Activated naive CD4-positive, alpha-beta T cell treated with anti-CD3 and anti-CD28 coated beads for 36 hours (primary cell): ENCODE results near the gene SEPHS1. TPM values are rescaled to one million over a fixed set of nuclear protein-coding genes. Genes with fewer than 3 reads are reported as not detected.
A peak's percentile ranks its signal among the peaks of the same experiment; 100 is the strongest.
"Not testable (repeated sequence)": the region's sequence is repeated elsewhere in the genome, so short reads cannot be mapped to it uniquely, and the experiment has no call there.

Experiments
- CTCF ChIA-PET: fragments of 350-600 bp; sonication (Branson Sonifier 250); formaldehyde crosslinking; loops from one replicate; lab custom pipeline; 2021; ENCODE audit warnings: antibody characterized with exemption; lab: Charles Lee
- DNase-seq: peaks from one replicate; pipeline ENCODE4 v3.0.0-alpha.2; 2020
- H3K27ac Mint-ChIP-seq: one replicate; pipeline ENCODE4 v1.8.0; 2021; ENCODE audit warnings: mild to moderate bottlenecking, mixed read lengths
- H3K27me3 Mint-ChIP-seq: one replicate; pipeline ENCODE4 v1.8.0; 2021; ENCODE audit warnings: low read depth, mixed read lengths
- H3K36me3 Mint-ChIP-seq: one replicate; pipeline ENCODE4 v1.8.0; 2021; ENCODE audit warnings: low read depth, mixed read lengths
- H3K4me1 Mint-ChIP-seq: one replicate; pipeline ENCODE4 v1.8.0; 2021; ENCODE audit warnings: low read depth, mixed read lengths
- H3K4me3 Mint-ChIP-seq: one replicate; pipeline ENCODE4 v1.8.0; 2021; ENCODE audit warnings: mild to moderate bottlenecking, moderate library complexity, mixed read lengths
- H3K9me3 Mint-ChIP-seq: one replicate; pipeline ENCODE4 v1.8.0; 2021; ENCODE audit warnings: mixed read lengths
- intact Hi-C: fragments of 100-400 bp; cut with micrococcal nuclease; formaldehyde crosslinking; loops from one replicate; pipeline ENCODE4 v1.15.1; 2023
- total RNA-seq, 2 experiments: library from RNA; stranded (reverse); gene quantifications; one replicate each; pipeline ENCODE4 v1.2.3, GENCODE V29; 2021

The SEPHS1 gene
- total RNA-seq, 2 experiments from 2014 or later, result 75.6 to 79.6 TPM

- intact Hi-C loops, result loop anchor here (5.0 kb wide), 2 partner anchors 952 to 1257 kb away; partner anchors contain the start of genes CAMK1D and UPF2
- H3K27ac Mint-ChIP-seq, result peak within 1 kb of the TSS; percentile 83
- H3K4me3 Mint-ChIP-seq, result peak within 1 kb of the TSS; percentile 76
- H3K9me3 Mint-ChIP-seq, result no peaks in the 10 kb centered on the region
- H3K36me3 Mint-ChIP-seq, result no peaks in the 10 kb centered on the region
- peak; percentile 78 for DNase-seq
- H3K27me3 Mint-ChIP-seq, result no peaks in the 10 kb centered on the region
- CTCF ChIA-PET, result interaction anchor here (0.9 to 5.6 kb wide), 3 partner anchors 9 to 139 kb away, joined by 3 to 53 read pairs (median 3); partner anchors contain the start of gene MCM10
- H3K4me1 Mint-ChIP-seq, result peaks cover 24% of the 10 kb centered on the region
These were observed 48.4 kb downstream of the SEPHS1 start, which contains the start of gene PHYH for GRCh38 chr10:13299437-13300287. PHYH (minus strand) TSS chr10:13300064; CDS start chr10:13300042, 22 bp downstream.

- CTCF ChIA-PET, result interaction anchor here (1.4 to 5.6 kb wide), 2 partner anchors 74 to 138 kb away, joined by 3 to 53 read pairs; partner anchors contain the start of gene MCM10
- H3K4me3 Mint-ChIP-seq, result peak overlapping the region; percentile 65
- intact Hi-C loops, result no loop called here
- H3K27me3 Mint-ChIP-seq, result no peaks in the 10 kb centered on the region
- H3K36me3 Mint-ChIP-seq, result peaks cover 2% of the 10 kb centered on the region
- H3K27ac Mint-ChIP-seq, result no peak overlapping the region
- peaks cover 24% of the 10 kb centered on the region for H3K4me1 Mint-ChIP-seq
- no peak for DNase-seq
- no peaks in the 10 kb centered on the region for H3K9me3 Mint-ChIP-seq
These were observed 49.2 kb downstream of the SEPHS1 start for GRCh38 chr10:13298748-13299436.

- H3K4me3 Mint-ChIP-seq, result no peak overlapping the region
- CTCF ChIA-PET, result no interaction called here
- no peaks in the 10 kb centered on the region for H3K9me3 Mint-ChIP-seq
- H3K27ac Mint-ChIP-seq, result no peak overlapping the region
- intact Hi-C loops, result no loop called here
- peaks cover 2% of the 10 kb centered on the region for H3K36me3 Mint-ChIP-seq
- no peak for DNase-seq
- peaks cover 15% of the 10 kb centered on the region for H3K4me1 Mint-ChIP-seq
- H3K27me3 Mint-ChIP-seq, result no peaks in the 10 kb centered on the region
These were observed 51.6 kb downstream of the SEPHS1 start for GRCh38 chr10:13296476-13296875.

- H3K27ac Mint-ChIP-seq, result no peak overlapping the region
- H3K9me3 Mint-ChIP-seq, result no peaks in the 10 kb centered on the region
- no peaks in the 10 kb centered on the region for H3K27me3 Mint-ChIP-seq
- CTCF ChIA-PET, result interaction anchor here (0.6 kb wide), 1 partner anchor 13 kb away, joined by 3 read pairs; no protein-coding TSS in a partner anchor
- H3K4me3 Mint-ChIP-seq, result no peak overlapping the region
- H3K36me3 Mint-ChIP-seq, result peaks cover 2% of the 10 kb centered on the region
- intact Hi-C loops, result no loop called here
- peaks cover 4% of the 10 kb centered on the region for H3K4me1 Mint-ChIP-seq
- no peak for DNase-seq
These were observed 53.3 kb downstream of the SEPHS1 start for GRCh38 chr10:13294784-13295183.

GRCh38 chr10:13291821-13292773 lies 56.0 kb downstream of the SEPHS1 start:
- CTCF ChIA-PET, result interaction anchor here (2.5 kb wide), 1 partner anchor 11 kb away, joined by 9 read pairs; no protein-coding TSS in a partner anchor
- H3K4me1 Mint-ChIP-seq, result no peaks in the 10 kb centered on the region
- no peak overlapping the region for H3K27ac Mint-ChIP-seq
- intact Hi-C loops, result no loop called here
- DNase-seq, result no peak
- peaks cover 12% of the 10 kb centered on the region for H3K36me3 Mint-ChIP-seq
- H3K4me3 Mint-ChIP-seq, result no peak overlapping the region
- no peaks in the 10 kb centered on the region for H3K27me3 Mint-ChIP-seq
- H3K9me3 Mint-ChIP-seq, result no peaks in the 10 kb centered on the region

GRCh38 chr10:13291061-13291460 lies 57.0 kb downstream of the SEPHS1 start:
- Mint-ChIP-seq H3K9me3 (no peaks in the 10 kb centered on the region), H3K27me3 (no peaks in the 10 kb centered on the region), H3K27ac (no peak overlapping the region), H3K4me3 (no peak overlapping the region), H3K4me1 (no peaks in the 10 kb centered on the region), H3K36me3 (peaks cover 12% of the 10 kb centered on the region)
- CTCF ChIA-PET, result interaction anchor here (1.0 kb wide), 1 partner anchor 9 kb away, joined by 3 read pairs; the partner anchor contains the start of gene PHYH
- DNase-seq, result no peak
- intact Hi-C loops, result no loop called here

GRCh38 chr10:13284050-13284449 lies 64.0 kb downstream of the SEPHS1 start:
- Mint-ChIP-seq H3K27ac (no peak overlapping the region), H3K4me3 (no peak overlapping the region), H3K27me3 (no peaks in the 10 kb centered on the region), H3K9me3 (no peaks in the 10 kb centered on the region), H3K4me1 (no peaks in the 10 kb centered on the region), H3K36me3 (peaks cover 14% of the 10 kb centered on the region)
- CTCF ChIA-PET, result interaction anchor here (0.7 kb wide), 1 partner anchor 116 kb away, joined by 3 read pairs; no protein-coding TSS in a partner anchor
- intact Hi-C loops, result no loop called here
- DNase-seq, result no peak

- H3K27ac Mint-ChIP-seq, H3K4me3 Mint-ChIP-seq, CTCF ChIA-PET, H3K36me3 Mint-ChIP-seq, H3K4me1 Mint-ChIP-seq, H3K9me3 Mint-ChIP-seq, DNase-seq, intact Hi-C loops, H3K27me3 Mint-ChIP-seq: not testable (repeated sequence)
These were observed 65.7 kb downstream of the SEPHS1 start for GRCh38 chr10:13282348-13282747.

- Mint-ChIP-seq H3K27me3 (no peaks in the 10 kb centered on the region), H3K36me3 (peaks cover 2% of the 10 kb centered on the region), H3K27ac (no peak overlapping the region), H3K4me1 (no peaks in the 10 kb centered on the region), H3K4me3 (no peak overlapping the region), H3K9me3 (no peaks in the 10 kb centered on the region)
- CTCF ChIA-PET, result interaction anchor here (0.6 to 0.7 kb wide), 2 partner anchors 425 to 677 kb away, joined by 5 to 6 read pairs; no protein-coding TSS in a partner anchor
- intact Hi-C loops, result no loop called here
- DNase-seq, result no peak
These were observed 71.2 kb downstream of the SEPHS1 start for GRCh38 chr10:13276749-13277365.

GRCh38 chr10:13276146-13276545 lies 71.9 kb downstream of the SEPHS1 start:
- H3K4me1 Mint-ChIP-seq, H3K27me3 Mint-ChIP-seq, H3K36me3 Mint-ChIP-seq, intact Hi-C loops, H3K9me3 Mint-ChIP-seq, DNase-seq, H3K4me3 Mint-ChIP-seq, H3K27ac Mint-ChIP-seq: not testable (repeated sequence)
- CTCF ChIA-PET, result interaction anchor here (0.7 kb wide), 1 partner anchor 676 kb away, joined by 6 read pairs; no protein-coding TSS in a partner anchor

GRCh38 chr10:13272164-13272571 lies 75.9 kb downstream of the SEPHS1 start:
- DNase-seq, result no peak
- no peak overlapping the region for H3K27ac Mint-ChIP-seq
- H3K4me1 Mint-ChIP-seq, result peaks cover 4% of the 10 kb centered on the region

More at GRCh38 chr10:13272164-13272571, 75.9 kb downstream of the SEPHS1 start:
- Mint-ChIP-seq H3K27me3 (no peaks in the 10 kb centered on the region), H3K4me3 (no peak overlapping the region), H3K36me3 (no peaks in the 10 kb centered on the region), H3K9me3 (no peaks in the 10 kb centered on the region)
- CTCF ChIA-PET, result interaction anchor here (0.9 to 1.7 kb wide), 2 partner anchors 31 to 265 kb away, joined by 4 to 5 read pairs; no protein-coding TSS in a partner anchor
- intact Hi-C loops, result no loop called here
